T-helper 17 cell (primary cell): ENCODE results near the gene LRCOL1. TPM values are rescaled to one million over a fixed set of nuclear protein-coding genes. Genes with fewer than 3 reads are reported as not detected.

Experiments used
- ATAC-seq: fragments of 150-1000 bp; cut with Tn5 transposase; 2 replicates; pipeline ENCODE4 v1.10.0; 2021; ENCODE audit warnings: mild to moderate bottlenecking, moderate library complexity
- DNase-seq, 3 donors: peaks; one replicate each; pipeline versions ENCODE4 v3.0.0 to v3.0.0-alpha.2; 2020 to 2021
- H3K9me3 ChIP-seq: one replicate; pipeline ENCODE4 v1.7.0; 2013; ENCODE audit warnings: low read length, mild to moderate bottlenecking; ENCODE audit not compliant: control insufficient read depth, poor library complexity, severe bottlenecking
- H3K27ac Mint-ChIP-seq: one replicate; pipeline ENCODE4 v1.8.0; 2022; ENCODE audit warnings: mild to moderate bottlenecking, moderate library complexity, mixed read lengths
- H3K27me3 Mint-ChIP-seq: one replicate; pipeline ENCODE4 v1.8.0; 2022; ENCODE audit warnings: mixed read lengths
- H3K36me3 Mint-ChIP-seq: one replicate; pipeline ENCODE4 v1.8.0; 2022; ENCODE audit warnings: low read depth, mixed read lengths
- H3K4me1 Mint-ChIP-seq: one replicate; pipeline ENCODE4 v1.8.0; 2022; ENCODE audit warnings: mild to moderate bottlenecking, mixed read lengths
- H3K4me3 Mint-ChIP-seq: one replicate; pipeline ENCODE4 v1.8.0; 2022; ENCODE audit warnings: mild to moderate bottlenecking, moderate library complexity, mixed read lengths
- total RNA-seq, 4 donors: library from RNA in 2 of 4; stranded (reverse) in 2 of 4; gene quantifications; one replicate each; pipeline ENCODE4 v1.2.3 and lab custom pipeline; 2022 to 2026

Gene LRCOL1
- total RNA-seq, 2 donors from 2014 or later: not detected

- Mint-ChIP-seq H3K27ac (no peak overlapping the region), H3K36me3 (peaks cover 5% of the 10 kb centered on the region), H3K4me3 (no peak overlapping the region), H3K27me3 (peaks cover 26% of the 10 kb centered on the region), H3K4me1 (peaks cover 19% of the 10 kb centered on the region)
- DNase-seq: no peak
- H3K9me3 ChIP-seq: peaks cover 11% of the 10 kb centered on the region
- no peak for ATAC-seq
Observed at GRCh38 chr12:132619386-132620112, 9.2 kb upstream of the LRCOL1 start.

GRCh38 chr12:132619071-132619385 lies 8.6 kb upstream of the LRCOL1 start:
- H3K27me3 Mint-ChIP-seq: peaks cover 26% of the 10 kb centered on the region
- H3K4me1 Mint-ChIP-seq: peaks cover 19% of the 10 kb centered on the region
- H3K9me3 ChIP-seq: peaks cover 11% of the 10 kb centered on the region
- H3K36me3 Mint-ChIP-seq: peaks cover 5% of the 10 kb centered on the region
- H3K27ac Mint-ChIP-seq: no peak overlapping the region
- ATAC-seq (no peak), DNase-seq (no peak)
- H3K4me3 Mint-ChIP-seq: no peak overlapping the region

GRCh38 chr12:132618683-132619043 lies 8.3 kb upstream of the LRCOL1 start, which contains the start of gene P2RX2:
TSS of gene P2RX2 (plus strand) at chr12:132618776. CDS start at chr12:132618817, 41 bp downstream.
- ATAC-seq (no peak), DNase-seq (no peak)
- Mint-ChIP-seq H3K27me3 (peaks cover 26% of the 10 kb centered on the region), H3K27ac (peak within 1 kb of the TSS; percentile 14), H3K36me3 (peaks cover 5% of the 10 kb centered on the region), H3K4me3 (peak within 1 kb of the TSS; percentile 67), H3K4me1 (peaks cover 19% of the 10 kb centered on the region)
- H3K9me3 ChIP-seq: peaks cover 11% of the 10 kb centered on the region

GRCh38 chr12:132617822-132618682 lies 7.7 kb upstream of the LRCOL1 start:
- Mint-ChIP-seq H3K27me3 (peaks cover 26% of the 10 kb centered on the region), H3K36me3 (peaks cover 5% of the 10 kb centered on the region), H3K4me1 (peaks cover 19% of the 10 kb centered on the region), H3K27ac (peak overlapping the region; percentile 14), H3K4me3 (peak overlapping the region; percentile 67)
- H3K9me3 ChIP-seq: peaks cover 11% of the 10 kb centered on the region
- DNase-seq: no peak
- no peak for ATAC-seq

- Mint-ChIP-seq H3K36me3 (peaks cover 5% of the 10 kb centered on the region), H3K27me3 (peaks cover 26% of the 10 kb centered on the region), H3K27ac (peak overlapping the region; percentile 14), H3K4me3 (no peak overlapping the region), H3K4me1 (peaks cover 12% of the 10 kb centered on the region)
- ATAC-seq (no peak), DNase-seq (no peak)
- H3K9me3 ChIP-seq: peaks cover 11% of the 10 kb centered on the region
Observed at GRCh38 chr12:132617135-132617701, 6.8 kb upstream of the LRCOL1 start.

- Mint-ChIP-seq H3K36me3 (peaks cover 5% of the 10 kb centered on the region), H3K4me1 (peaks cover 11% of the 10 kb centered on the region), H3K4me3 (no peak overlapping the region), H3K27me3 (peaks cover 35% of the 10 kb centered on the region), H3K27ac (no peak overlapping the region)
- DNase-seq: no peak
- ATAC-seq: no peak
- H3K9me3 ChIP-seq: peaks cover 11% of the 10 kb centered on the region
Observed at GRCh38 chr12:132615579-132616038, 5.2 kb upstream of the LRCOL1 start.

GRCh38 chr12:132614861-132615578 lies 4.6 kb upstream of the LRCOL1 start:
- Mint-ChIP-seq H3K4me1 (peaks cover 16% of the 10 kb centered on the region), H3K4me3 (peak overlapping the region; percentile 19), H3K27ac (no peak overlapping the region), H3K36me3 (peaks cover 5% of the 10 kb centered on the region), H3K27me3 (peaks cover 41% of the 10 kb centered on the region)
- ATAC-seq (peak; percentile 86), DNase-seq (peak; percentile 53 to 74 (median 68))
- H3K9me3 ChIP-seq: peaks cover 11% of the 10 kb centered on the region

DNA sequence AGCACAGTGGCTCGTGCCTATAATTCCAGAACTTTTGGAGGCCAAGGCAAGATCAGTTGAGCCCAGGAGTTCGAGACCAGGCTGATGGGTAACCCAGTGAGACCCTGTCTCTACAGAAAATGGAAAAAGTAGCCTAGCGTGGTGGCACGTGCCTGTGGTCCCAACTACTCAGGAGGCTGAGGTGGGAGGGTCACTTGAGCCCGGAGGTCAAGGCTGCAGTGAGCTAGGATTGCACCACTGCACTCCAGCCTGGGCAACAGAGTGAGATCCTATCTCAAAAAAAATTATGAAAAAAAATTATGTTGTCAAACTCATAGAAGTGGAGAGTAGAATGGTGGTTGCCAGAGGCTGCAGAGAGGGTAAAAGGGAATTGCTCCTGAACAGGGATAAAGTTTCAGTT lies 3.6 kb upstream of the LRCOL1 start:
- Mint-ChIP-seq H3K27me3 (peaks cover 43% of the 10 kb centered on the region), H3K4me1 (peaks cover 16% of the 10 kb centered on the region), H3K36me3 (peaks cover 5% of the 10 kb centered on the region), H3K4me3 (no peak overlapping the region), H3K27ac (no peak overlapping the region)
- H3K9me3 ChIP-seq: peaks cover 11% of the 10 kb centered on the region
- DNase-seq (no peak), ATAC-seq (no peak)

- Mint-ChIP-seq H3K27ac (no peak overlapping the region), H3K4me3 (no peak overlapping the region), H3K27me3 (peaks cover 51% of the 10 kb centered on the region), H3K4me1 (peaks cover 20% of the 10 kb centered on the region), H3K36me3 (peaks cover 4% of the 10 kb centered on the region)
- DNase-seq (no peak), ATAC-seq (no peak)
- peaks cover under 1% of the 10 kb centered on the region for H3K9me3 ChIP-seq
Observed at GRCh38 chr12:132611620-132612019, 1.2 kb upstream of the LRCOL1 start.

DNA sequence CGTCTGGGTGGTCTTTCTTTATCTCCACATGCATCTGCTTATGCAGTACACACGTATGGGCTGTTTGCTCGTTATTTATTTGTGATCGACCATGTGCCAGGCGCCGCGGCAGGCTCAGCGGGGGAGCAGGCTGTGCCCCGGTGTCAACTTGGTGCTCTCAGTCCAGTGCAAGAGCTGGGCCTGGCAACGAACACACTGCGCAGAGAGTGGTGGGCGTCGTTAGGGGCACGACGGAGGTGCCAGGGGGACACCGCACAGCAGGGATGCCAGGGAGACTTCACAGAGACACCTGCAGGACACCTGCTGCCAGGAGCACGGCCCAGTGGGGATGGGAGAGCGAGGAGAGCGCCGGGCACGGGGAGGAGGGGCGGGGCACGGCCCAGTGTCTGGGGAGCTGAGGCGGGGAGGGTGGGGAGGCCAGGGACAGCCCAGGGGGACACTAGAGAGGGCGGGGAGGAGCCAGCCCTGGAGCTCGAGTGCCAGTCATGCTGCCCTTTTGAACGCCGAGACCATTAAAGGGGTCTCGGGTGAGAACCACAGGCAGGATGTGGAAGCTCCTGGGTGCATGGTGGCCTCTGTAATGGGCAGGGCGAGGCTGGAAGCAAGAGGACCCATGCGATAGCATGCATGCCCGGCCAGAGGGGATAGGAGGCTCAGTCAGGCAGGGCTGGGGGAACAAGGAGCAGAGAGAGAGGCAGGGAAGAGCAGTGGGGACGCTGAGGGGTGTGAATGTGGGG lies 652 bp upstream of the LRCOL1 start:
- H3K36me3 Mint-ChIP-seq: peaks cover 4% of the 10 kb centered on the region
- H3K4me1 Mint-ChIP-seq: peaks cover 20% of the 10 kb centered on the region
- peak overlapping the region; percentile 76 for H3K4me3 Mint-ChIP-seq
- H3K27ac Mint-ChIP-seq: no peak overlapping the region
- peaks cover 57% of the 10 kb centered on the region for H3K27me3 Mint-ChIP-seq
- H3K9me3 ChIP-seq: no peaks in the 10 kb centered on the region
- DNase-seq (no peak), ATAC-seq (no peak)

DNA sequence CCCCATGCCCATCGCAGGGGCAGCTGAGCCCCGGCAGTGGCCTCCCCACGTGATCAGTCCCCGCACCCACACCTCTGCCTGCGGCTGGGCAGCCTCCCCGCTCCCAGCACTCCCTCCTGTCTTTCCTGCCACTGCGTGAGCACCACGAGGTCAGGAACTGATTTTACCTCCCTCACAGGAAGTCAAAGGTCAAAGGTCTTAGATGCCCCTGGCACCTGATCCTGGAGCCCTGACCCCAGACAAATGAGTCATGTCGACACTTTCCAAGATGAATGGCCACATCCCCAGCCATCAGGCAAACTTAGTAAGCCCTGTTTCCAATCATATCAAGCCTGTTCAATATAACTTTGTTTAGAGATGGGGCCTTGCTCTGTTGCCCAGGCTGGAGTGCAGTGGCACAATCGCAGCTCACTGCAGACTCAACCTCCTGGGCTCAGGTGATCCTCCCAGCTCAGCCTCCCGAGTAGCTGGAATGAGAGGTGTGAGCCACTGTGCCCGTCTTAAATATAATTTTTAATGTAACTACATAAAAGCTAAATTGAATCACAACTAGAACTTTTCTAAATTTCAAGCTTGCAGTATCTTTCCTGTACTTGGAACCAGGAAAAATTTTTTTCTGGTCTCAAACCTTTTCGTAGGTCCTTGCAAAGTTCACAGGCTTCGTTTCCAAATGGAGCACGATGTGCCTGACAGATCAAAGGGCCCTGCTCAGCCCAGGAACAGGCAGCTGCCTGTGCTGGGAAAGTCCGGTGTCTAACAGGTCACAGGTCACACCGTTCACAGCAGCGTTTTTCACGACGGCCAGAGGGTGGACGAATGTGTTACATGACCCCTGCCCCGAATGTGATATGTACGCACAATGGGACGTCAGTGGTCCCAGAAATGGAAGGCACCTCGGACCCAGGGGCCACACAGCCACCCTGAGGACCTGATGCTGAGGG lies 1.9 kb downstream of the LRCOL1 start:
- DNase-seq (no peak), ATAC-seq (no peak)
- no peak overlapping the region for H3K4me3 Mint-ChIP-seq

More for the DNA sequence above, 1.9 kb downstream of the LRCOL1 start:
- Mint-ChIP-seq H3K27me3 (peaks cover 56% of the 10 kb centered on the region), H3K27ac (no peak overlapping the region), H3K4me1 (peaks cover 16% of the 10 kb centered on the region), H3K36me3 (peaks cover 4% of the 10 kb centered on the region)
- no peaks in the 10 kb centered on the region for H3K9me3 ChIP-seq
